ENCODE measurements around the gene TGM3.

Gene TGM3

DNA sequence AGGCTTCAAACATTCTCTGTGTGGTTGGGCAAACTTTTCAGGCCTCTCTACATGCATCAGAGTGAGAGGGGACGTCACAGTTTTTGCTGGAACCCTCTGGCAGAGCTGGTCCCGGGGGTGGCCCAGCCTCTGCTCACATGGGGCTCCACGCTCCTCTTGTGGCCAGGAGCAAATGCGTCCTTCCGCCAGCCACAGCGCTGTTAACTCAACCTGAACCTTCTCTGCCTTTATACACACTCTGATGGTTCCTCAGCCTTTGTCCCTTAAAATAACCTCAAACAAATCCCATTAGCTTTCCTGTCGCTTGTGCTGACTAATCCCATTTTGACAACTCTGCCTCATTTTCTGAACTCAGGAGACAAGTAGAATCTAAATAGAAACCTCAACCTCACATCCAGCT, 45.5 kb downstream of the TGM3 start:
- no peak for FAIRE-seq

DNA sequence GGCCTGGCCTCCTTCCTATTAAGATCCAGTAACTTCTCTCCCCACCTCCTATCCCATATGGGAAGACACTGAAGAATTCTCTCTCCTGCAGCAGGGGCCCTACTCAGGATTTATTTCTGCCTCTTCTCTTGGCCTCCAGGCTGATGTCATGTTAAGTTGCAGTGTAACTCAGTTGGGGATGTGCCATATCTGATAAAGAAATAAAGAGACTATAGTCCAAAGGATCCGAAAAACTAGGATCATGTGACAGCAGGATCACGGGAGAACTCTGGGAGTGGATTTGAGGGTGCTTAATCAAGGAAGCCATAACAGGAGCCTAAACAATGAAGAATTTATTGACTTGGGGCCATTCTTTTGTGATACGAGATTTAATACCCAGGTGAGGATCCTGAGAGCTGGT, 46.4 kb downstream of the TGM3 start:
- no peak for FAIRE-seq

GRCh38 chr20:2346188-2346587, 50.4 kb downstream of the TGM3 start:
- no peak for FAIRE-seq

- FAIRE-seq: no peak
These were observed 52.5 kb downstream of the TGM3 start for GRCh38 chr20:2348336-2348735.

GRCh38 chr20:2349801-2350200, 54.0 kb downstream of the TGM3 start:
- FAIRE-seq: no peak

DNA sequence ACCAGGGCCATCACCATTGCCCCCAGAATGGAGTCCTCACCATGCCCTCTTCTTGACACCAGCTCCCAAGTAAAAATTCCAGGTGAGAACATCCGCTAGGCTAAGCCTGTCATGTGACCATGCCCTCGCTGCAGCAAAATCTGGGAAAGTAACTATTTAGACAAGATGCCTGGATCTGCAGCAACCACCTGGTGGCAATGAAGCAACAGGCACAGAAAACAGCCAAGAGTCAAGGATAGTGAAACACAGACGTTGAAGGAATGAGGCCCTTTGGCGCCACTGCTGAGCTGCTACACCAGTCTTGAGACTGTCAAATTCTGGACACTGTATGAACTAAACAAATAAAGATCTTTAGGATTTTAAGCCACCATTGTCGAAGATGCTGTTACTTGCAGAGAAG, 54.8 kb downstream of the TGM3 start:
- no peak for FAIRE-seq

DNA sequence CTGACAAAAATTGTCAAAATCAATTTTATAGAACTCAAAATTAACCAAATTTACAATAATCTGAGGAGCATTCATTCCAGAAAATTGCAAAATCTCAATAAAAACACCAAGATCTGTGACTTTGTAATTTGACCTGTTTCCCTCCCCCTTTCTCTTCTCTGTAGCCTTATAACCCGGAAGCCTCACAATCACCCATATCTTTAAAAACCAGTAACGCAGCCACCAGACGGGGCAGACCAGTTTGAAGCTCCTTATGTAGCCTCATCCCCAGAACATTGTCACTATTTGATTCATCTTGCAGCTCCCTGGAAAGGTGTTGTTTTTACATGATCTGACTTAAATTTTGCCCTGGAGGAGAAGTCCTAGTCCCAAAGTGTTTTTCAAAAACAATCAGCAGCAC, 57.4 kb downstream of the TGM3 start:
- no peak for FAIRE-seq

DNA sequence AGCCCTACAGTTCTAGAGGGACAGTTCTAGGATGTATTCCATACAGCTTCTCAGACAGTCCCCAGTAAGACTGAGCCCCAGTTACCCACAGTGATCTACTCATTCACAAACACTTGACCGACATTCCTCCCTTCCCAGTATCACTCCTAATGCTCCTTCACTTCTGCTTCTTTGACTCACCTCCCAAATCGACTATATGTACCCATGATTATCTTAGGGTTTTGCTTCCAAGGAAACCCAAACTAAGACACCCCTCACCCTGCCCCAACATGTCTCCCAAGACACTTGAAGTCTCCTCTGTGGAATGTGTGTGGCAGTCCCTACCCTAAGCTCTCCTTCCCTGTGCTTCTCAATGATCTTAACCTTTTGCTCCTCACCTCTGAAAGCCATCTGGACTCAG, 61.3 kb downstream of the TGM3 start:
- no peak for FAIRE-seq

GRCh38 chr20:2358006-2358405, 62.2 kb downstream of the TGM3 start:
- no peak for FAIRE-seq

DNA sequence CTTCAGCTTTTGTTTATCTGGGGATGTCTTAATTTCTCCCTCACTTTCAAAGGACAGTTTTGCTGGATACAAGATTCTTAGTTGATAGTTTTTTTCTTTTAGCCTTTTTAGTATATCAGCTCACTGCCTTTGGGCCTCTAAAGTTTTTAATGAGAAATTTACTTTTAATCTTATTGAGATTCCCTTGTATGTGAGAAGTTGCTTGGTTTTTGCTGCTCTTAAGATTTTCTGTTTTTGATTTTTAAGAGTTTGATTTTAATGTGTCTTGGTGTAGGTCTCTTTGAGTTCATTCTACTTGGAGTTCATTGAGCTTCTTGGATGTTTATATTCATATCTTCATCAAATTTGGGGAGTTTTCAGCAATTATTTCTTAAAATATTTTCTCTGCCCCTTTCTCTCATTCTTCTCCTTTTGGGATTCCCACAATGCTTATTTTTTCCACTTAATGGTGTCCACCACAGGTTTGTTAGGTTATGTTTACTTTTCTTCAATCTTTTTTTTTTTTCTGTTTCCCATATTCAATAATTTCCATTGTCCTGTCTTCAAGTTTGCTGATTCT, 65.3 kb downstream of the TGM3 start:
- FAIRE-seq: no peak

DNA sequence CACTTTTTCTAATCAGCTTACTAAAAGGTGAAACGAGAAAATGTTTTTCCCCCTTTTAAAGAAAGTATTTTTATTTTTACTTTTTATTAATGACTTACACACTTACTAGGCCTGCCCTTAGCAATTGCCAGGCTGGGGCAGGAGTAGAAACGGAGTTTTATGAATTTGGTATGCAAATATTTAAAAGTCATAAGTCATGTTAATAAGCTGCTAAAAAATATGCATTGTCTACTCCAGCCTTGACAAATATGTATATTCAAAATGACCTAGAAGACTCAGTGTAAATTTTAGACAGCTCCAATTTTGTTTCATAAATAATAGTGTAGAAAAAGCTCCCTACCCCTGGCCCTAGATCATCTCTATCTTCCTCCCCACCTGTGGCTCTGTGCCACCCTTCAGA, 67.4 kb downstream of the TGM3 start:
- FAIRE-seq: no peak

GRCh38 chr20:2363587-2363986, 67.8 kb downstream of the TGM3 start:
- no peak for FAIRE-seq

DNA sequence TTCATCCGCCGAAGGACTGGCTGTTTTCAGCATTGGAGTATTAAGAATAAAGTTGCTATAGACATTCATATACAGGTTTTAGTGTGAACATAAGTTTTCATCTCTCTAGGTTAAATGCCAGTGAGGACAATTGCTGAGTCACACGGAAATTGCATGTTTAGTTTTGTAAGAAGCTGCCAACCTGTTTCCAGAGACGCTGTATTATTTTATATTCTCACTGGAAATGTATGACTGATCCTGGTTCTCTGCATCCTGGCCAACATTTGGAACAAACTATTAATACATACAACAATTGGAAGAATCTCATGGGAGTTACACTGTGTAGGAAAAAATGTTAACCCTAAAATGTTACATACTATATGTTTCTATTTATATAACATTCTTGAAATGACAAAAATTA, 68.2 kb downstream of the TGM3 start:
- FAIRE-seq: no peak

DNA sequence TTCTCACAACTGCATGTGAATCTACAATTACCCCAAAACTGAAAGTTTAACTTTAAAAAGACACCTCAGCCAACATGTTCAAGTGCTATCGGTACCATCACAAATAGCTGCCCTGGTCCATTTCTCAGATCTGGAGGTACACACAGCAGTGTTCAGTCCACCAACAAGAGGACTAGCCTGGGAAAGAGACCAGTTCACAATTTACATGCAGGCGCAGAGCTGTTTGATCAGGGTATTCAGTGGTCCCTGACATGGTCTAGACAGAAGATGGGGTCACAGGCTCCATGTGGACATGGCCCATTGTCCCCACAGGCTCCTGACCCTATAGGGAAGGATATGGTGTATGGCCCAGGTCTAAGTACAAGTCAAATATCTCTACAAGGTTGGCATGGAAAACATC, 69.3 kb downstream of the TGM3 start:
- no peak for FAIRE-seq

GRCh38 chr20:2365666-2366065, 69.9 kb downstream of the TGM3 start:
- FAIRE-seq: no peak

GRCh38 chr20:2368621-2369020, 72.8 kb downstream of the TGM3 start:
- FAIRE-seq: no peak

DNA sequence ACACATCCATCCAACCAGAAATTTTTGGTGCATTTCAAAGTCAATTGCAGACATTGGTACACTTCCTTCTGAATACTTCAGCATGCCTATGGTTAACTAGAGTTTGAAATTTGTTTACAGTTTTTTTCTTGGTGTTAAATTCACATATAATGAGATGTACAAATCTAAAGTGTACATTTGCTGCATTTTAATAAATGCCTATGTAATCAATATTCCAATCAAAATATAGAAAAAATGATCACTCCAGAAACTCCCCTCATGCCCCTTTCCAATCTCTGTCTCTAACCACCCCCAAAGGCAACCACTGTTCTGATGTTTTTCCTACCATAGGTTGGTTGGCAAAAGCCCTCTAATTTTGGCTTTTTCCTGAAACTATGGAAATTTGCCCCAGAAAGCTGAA, 77.3 kb downstream of the TGM3 start:
- no peak for FAIRE-seq

- no peak for FAIRE-seq
These were observed 78.7 kb downstream of the TGM3 start for GRCh38 chr20:2374346-2375125.

DNA sequence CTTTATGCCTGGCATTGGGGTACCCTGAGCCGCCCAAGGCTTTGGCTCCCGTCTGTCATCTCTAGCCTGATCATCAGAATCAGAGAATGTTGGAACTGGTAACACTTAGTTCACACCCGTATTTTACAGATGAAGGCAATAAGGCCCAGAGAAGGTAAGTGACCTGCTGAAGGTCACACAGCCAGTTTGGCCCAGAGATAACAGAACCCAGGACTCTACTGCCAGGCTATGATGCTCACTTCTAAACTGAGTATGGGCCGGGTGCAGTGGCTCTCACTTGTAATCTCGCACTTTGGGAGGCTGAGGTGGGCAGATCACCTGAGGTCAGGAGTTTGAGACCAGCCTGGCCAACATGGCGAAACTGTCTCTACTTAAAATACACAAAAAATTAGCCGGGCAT, 83.1 kb downstream of the TGM3 start:
- no peak for FAIRE-seq

DNA sequence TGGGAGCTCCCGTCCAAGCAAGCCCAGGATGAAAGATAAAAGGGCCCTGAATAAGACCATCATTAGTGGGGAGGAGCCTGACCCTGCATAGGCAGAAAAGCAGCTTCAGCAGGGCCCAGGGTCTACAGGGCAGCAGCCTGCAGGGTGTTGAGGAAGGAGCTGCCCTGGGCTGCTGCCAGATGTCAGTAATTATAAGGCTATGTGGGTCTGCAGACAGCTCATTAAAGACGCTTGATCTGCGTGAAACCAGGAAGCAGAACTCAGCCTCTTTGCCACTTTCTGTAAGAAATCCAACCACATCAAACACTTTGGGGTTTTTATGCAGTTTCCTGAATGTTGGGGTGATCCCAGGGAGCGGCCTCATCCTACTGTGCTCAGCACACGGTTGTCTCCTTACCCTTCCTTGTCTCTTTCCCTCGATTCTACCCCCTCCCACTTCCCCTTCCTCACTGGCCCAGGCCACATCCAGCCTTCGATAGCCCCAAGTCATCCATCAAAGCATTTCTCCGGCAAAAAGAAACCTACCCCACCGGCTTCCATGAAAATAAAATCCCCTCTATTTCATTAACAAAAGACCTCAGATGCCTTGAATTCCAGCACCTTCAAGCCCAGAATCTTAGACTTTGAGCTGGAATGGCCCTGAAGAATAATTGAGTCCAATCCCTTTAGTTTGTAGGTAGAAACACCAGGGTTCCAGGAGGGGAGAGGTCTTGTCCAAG, 83.9 kb downstream of the TGM3 start:
- no peak for FAIRE-seq

DNA sequence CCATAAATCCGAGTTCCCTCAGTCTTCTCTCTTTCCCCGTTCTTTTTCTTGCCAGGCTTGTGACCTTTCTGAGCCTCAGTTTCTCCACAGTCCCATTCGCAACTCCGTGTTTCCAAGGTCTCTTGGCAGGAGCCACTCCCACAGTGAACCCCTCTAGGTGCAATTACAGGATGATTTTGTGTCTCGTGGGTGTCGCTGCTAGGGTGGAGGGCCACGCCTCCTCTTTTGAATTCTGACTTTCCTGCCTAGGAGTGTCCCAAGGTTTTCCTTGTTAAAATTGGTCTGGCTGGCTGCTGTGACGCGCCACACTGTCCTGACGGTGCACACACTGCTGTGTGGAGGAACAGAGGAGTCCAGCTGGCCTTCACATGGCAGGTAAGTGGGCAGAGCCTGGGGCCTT, 84.8 kb downstream of the TGM3 start, which contains the start of gene TGM6:
Gene TGM6, plus strand, starts transcription at position 301 of the 400 bp plus-strand sequence. Its CDS starts 68 bp downstream, at position 369.
- no peak for FAIRE-seq

- FAIRE-seq: no peak
These were observed 85.5 kb downstream of the TGM3 start for GRCh38 chr20:2381303-2381702.

- no peak for FAIRE-seq
These were observed 87.0 kb downstream of the TGM3 start for GRCh38 chr20:2382833-2383232.

DNA sequence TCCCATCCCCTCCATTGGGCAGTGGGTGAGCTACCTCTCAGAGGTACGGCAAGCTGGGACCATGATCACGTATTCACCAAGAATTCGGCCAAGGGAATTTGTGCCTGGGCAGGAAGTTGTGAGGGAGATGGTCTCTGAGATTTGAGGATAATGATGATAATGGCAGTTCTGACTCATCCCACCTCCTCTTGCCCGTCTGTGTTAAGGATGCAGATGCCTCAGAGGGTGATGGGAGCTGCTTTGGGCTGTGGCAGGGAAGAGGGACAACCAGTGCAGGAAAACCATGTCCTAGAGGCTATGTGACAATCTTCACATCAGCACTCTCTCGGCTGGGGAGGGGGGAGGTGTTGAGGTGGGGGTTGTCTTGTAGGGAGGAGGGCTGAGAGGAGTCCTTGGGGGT, 89.2 kb downstream of the TGM3 start:
- FAIRE-seq: no peak

Data from G401.6 (cell line).